Forelimb muscle (tissue), 1 donor: Measurements from ENCODE around the gene GIT2. TPM values are rescaled to one million over a fixed set of nuclear protein-coding genes. Genes with fewer than 3 reads are reported as not detected.
"Not testable (repeated sequence)": the region's sequence is repeated elsewhere in the genome, so short reads cannot be mapped to it uniquely, and the experiment has no call there.

Experiments used
- DNase-seq: peaks from one replicate; pipeline ENCODE4 v3.0.0-alpha.2; 2013; ENCODE audit warnings: low read depth
- polyA plus RNA-seq: library from polyadenylated mRNA; unstranded; fragments of 120-200 nt; gene quantifications from one replicate; pipeline ENCODE4 v1.2.1, GENCODE V29; 2013; ENCODE audit not compliant: insufficient read length

Gene GIT2
- polyA plus RNA-seq, 1 donor, result 50.8 TPM

GRCh38 chr12:110005319-110005973 is 9.3 kb upstream of the GIT2 start:
- DNase-seq, result no peak

DNA sequence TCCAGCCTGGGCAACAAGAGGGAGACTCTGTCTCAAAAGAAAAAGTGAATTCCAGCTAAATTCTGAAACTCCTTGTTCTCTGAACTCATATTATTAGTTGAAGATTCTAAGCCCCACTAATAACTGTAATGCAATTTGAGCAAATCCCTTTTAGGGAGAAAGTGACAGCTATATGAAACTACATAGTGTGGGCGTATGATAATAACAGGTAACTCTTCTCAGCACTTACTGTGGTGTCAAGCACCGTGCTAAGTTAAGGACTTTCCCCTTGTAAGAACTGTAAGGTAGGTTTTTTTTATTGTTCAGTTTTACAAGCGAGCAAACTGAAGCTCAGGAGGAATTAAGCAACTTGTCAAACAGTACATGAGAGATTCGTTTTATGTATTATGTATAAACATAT is 8.4 kb upstream of the GIT2 start:
- DNase-seq, result no peak

DNA sequence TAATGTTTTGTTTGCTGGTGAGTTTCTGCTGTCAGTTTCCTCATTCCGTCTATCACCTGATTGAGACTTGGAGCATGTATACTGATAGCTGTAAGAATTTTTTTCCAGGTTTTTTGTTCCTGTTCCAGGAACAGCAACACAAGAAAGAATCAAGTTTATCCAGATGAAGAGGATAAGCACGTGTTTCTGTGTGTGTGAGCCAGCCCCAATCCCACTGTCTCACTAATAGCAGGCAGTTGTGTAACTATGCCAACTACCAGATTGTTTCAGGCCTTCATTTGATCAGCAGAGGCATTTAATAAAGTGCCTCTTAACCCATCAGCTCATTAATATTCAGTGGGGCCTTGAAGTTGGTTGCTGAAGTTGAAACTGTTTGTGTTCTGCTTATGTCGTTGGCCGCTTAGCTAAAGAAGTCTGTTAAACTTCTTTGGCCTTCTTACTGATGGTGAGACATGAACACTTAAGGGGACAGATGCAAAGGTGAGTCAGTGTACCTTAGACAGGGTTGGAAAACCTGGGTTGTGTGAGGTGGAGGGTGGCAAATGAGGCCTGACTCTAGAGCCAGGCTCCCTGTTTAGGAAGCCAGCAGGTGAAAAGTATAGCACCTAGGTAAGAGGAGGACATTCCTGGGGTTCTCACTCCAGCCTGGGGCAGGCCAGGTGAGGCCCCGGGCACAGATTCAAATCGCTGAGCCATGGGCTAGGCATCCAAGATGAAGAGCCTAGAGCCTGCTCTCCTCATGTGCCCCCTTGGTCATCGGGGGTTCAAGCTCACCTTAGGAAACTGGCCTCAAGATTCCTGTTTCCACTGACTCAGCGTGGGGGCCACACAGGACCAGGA is 6.7 kb upstream of the GIT2 start:
- no peak for DNase-seq

GRCh38 chr12:110001596-110001995 is 5.4 kb upstream of the GIT2 start:
- no peak for DNase-seq

DNA sequence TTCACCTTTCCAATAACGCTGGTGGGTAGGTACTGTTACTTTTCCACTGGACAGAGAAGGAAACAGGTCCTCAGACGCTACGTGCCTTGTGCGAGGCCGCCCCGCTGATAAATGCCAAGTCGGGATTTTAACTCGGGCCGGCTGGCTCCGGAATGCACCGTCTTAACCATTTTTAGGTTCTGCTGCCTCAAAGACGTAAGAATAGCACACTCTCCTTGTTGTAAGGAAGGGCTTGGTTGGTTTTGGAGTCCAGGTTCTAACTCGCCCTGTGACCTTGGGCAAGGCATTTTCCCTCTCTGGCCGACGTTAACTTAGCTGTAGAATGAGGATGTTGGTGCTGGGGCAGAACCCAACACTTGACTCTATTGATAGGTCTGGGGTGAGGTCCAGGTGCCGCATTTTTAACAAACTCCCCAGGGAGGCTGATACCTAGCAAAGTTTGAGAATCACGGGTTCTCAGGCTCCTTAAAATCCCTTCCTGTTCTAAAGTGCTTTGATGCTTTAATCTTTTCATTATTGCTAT is 3.9 kb upstream of the GIT2 start:
- DNase-seq, result no peak

- no peak for DNase-seq
Observed at GRCh38 chr12:109999649-109999971, 3.4 kb upstream of the GIT2 start.

GRCh38 chr12:109998904-109999648 is 2.9 kb upstream of the GIT2 start, which contains the start of gene ANKRD13A:
Gene ANKRD13A, plus strand, starts transcription at chr12:109999430. Its CDS starts 259 bp downstream, at chr12:109999689.
- peak; percentile 88 for DNase-seq

DNA sequence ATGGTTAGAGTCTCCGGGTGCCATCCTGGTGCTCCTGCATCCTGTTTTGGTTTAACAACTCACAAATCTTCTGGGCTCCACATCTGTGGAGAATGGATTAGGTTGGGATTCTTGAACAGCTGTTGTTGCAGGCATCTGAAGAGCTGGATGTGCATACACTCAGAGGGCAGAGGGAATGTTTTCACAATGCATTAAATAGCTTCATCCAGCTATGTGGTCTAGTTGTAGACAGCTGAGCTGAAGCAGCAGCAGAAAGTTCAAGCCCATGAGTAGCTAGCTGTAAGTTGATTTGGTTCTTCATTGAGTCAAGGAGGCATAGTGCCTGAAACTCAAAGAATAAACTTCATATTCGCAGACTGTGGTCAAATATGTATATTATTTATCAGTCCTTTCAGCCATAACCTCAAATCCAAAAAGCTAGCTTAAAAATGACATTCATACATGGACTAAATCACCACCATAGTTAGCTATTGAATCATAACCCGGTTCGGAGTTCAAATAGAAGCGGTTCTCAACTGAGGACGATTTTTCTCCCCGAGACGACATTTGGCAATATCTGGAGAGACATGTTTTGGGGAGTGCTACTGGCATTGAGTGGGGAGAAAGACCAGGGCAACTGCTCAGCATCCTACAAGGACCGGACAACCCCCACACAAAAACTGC is 2.2 kb upstream of the GIT2 start:
- no peak for DNase-seq

DNA sequence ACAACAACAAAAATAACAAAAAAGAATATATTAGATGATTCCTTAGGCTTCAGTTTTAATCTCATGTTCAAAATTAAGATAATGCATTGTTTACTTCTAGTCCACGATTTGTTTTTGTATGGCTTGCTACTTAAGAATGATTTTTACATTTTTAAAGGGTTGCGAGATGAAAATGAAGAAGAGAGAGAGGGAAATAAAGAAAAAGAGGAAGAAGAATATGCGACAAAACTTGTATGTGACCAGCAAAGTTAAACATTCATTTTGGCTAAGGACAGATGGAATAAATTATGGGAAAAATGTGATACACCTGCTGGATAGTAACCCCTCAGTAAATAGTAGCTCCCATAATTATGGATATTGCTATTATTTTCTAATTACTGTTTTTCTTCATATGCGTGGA is 1.2 kb upstream of the GIT2 start:
- no peak for DNase-seq

GRCh38 chr12:109996483-109996853 is 300 bp upstream of the GIT2 start:
- no peak for DNase-seq

DNA sequence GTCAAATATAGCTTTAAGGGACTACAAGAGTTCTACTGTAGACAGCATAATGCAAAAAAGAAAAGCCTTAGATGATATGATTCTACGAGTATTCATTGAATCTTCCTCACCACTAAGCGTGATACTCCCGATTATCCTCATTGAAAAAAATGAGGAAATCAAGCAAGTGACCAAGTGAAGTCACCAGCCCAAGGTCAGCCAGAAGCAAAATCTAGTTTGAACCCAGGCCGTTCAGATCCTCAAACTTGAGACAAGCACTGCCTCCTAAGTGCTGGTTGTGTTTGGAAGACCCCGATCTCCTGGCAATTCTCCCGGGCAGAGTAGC is 845 bp downstream of the GIT2 start:
- DNase-seq, result no peak

DNA sequence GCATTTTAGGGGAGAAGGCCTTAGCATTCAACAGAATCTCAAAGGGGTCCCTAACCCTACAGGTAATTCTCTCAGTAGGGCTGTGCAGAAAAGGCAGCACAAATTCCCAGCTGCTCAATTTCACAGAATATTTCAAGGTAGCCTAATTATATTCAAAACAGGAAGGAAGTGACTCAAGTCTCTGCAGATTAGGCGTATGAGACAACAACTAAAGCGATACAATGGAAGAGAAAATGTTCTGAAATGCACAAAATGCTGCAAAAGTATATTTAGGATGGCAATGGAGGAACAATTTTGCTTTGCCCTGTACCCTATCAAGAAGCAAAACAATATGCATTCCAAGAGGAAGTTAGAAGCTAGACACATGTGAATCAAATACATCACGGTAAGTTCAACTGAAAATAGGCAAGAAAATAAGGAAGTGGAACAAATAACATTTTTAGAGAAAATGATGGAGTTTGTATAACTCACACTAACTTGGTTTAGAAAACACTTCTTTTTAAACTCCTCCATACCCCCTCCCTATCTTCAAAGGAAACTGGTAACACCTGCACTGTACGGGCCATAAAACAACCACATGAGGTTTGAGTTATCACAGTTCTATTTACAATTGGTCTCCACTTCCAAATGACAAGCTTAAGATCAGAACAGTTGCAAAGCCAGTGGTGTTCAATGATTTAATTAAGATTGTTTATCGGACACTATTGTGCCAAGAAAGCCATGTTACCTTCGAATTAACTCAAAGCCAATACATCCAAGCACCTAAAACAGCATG is 1.6 kb downstream of the GIT2 start:
- no peak for DNase-seq

DNA sequence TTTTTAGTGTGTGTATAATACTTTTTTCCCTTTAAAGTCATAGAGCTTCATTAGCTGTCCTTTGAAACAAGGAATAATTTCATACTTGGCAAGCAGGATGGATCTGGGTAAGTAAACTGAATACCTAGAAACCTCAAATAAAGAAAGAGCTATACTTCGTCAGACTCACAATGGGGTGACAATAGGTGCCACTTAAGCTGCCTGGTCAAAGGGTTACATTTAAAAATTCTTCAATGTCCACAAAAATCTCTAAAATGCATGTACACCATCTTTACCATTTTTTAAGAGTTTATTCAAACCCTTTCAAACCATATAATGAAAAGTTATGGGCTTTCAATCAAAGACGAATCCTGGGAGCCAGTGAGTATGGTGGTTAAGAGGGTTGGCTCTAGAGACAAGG is 3.1 kb downstream of the GIT2 start:
- no peak for DNase-seq

- no peak for DNase-seq
Observed at GRCh38 chr12:109991586-109991985, 4.6 kb downstream of the GIT2 start.

DNA sequence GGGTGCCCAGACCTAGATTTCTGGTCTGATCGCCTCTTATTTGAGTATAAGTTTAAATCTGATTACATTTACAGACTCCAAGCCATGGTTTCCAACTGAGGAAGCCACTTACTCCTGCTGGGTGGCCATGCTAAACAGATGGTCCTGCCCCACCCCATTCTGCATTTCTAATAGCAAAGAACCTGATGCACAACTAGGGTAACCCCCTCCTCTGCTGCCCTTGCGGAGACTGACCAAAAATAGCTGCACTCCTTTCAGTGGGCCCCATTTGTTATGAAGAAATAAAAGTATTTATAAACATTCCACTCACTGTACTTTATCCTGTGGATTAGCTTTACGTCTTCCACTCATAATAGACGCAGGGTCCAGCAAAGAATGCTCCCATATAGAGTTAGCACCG is 6.8 kb downstream of the GIT2 start:
- DNase-seq, result no peak

DNA sequence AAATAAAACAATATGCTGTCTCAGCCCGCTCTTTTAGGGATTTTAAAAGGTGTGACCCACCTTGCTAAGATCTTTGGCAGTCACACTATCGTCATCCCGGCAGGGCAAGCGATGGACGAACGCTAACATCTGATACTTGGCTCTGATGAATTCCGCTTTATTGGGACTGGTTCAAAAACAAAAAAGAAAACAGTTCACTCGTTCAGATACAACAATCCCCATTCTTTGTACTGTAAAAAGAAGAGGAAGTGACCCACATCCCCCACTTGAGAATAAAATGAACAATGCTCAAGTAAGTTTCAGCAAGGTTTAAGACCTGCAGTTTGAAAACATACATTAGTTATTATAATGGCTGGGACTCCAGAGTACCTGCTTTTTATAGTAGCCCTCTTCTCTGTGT is 7.3 kb downstream of the GIT2 start:
- DNase-seq, result no peak

DNA sequence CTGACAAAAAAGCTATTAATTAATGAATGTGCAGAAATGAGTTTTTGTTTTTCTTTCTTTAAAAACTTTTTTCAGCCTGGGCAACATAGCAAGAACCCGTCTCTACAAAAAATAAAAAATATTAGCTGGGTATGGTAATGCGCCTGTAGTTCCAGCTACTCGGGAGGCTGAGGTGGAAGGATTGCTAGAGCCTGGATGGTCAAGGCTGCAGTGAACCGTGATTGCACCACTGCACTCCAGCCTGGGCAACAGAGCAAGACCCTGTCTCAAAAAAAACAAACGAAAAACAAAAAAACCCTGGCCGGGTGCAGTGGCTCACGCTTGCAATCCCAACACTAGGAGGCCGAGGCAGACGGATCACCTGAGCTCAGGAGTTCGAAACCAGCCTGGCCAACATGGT is 7.9 kb downstream of the GIT2 start:
- DNase-seq, result no peak

DNA sequence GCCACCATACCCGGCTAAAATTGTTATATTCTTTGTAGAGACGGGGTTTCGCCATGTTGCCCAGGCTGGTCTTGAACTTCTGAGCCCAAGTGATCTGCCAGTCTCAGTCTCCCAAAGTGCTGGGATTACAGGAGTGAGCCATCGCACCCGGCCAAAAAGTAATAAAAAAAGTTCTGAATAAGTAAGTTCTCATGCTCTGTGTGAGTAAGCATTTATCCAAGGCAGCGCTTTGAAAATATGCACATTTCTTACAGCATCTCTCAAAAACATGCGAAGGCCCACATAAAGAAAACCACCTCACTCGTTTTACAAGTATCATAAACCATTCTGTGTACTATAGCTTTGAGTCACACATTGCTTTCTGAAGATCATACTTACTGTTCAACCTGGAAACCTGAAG is 8.6 kb downstream of the GIT2 start:
- DNase-seq, result no peak

GRCh38 chr12:109986236-109986635 is 9.9 kb downstream of the GIT2 start:
- DNase-seq, result not testable (repeated sequence)

- DNase-seq, result no peak
Observed at GRCh38 chr12:109983432-109984142, 12.6 kb downstream of the GIT2 start.

DNA sequence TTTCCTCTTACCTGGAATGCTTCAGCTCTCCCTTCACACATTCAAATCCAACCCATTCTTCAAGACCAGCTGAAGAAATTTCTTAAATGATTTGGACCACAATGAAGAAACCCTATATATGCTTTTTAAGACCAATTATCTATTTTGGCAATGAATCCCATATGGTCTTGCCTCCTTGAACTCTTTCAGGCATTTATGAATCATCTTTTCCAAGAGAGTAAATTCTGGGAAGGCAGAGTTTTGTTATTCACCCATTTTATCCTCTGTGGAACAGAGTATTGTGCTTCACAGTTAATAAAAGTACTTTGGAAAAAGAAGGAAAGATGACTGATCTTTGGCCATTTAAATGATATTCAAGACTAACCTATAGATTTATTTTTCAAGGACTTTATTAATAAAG is 14.0 kb downstream of the GIT2 start:
- DNase-seq, result no peak
